ENCODE results near the gene TERT.

- TF ChIP-seq CTCF (conservative IDR thresholded peaks at IDR 0.05; ENCODE audit: low read depth, low read length) = no peak
- TF ChIP-seq EZH2phosphoT487 (IDR thresholded peaks at IDR 0.05; ENCODE audit: borderline replicate concordance, low read length) = no peak
- no peak for TF ChIP-seq EZH2 (IDR thresholded peaks at IDR 0.05; ENCODE audit: low read length, unreplicated experiment)
Measured at GRCh38 chr5:1330847-1331831, 36.3 kb upstream of the TERT start.

Measured in PC-3 (cell line).